HepG2 (cell line): ENCODE results near the gene AFF1. TPM values are rescaled to one million over a fixed set of nuclear protein-coding genes. Genes with fewer than 3 reads are reported as not detected.

Experiments used
- AGO2 ChIP-seq: fragments of 200-400 bp; formaldehyde crosslinking; optimal IDR thresholded peaks from 2 replicates; pipeline ENCODE3; 2017; ENCODE audit warnings: mild to moderate bottlenecking, low read depth, low read length, moderate library complexity
- ARID3A ChIP-seq: IDR thresholded peaks from 2 replicates; pipeline ENCODE4 v1.6.1; 2012; ENCODE audit warnings: low read depth, low read length, improper control_type of control experiment
- ARNT ChIP-seq: fragments of 450-650 bp; IDR thresholded peaks from 2 replicates; pipeline ENCODE4 v1.6.1; 2017
- HIC2 ChIP-seq: sonication (generic); formaldehyde crosslinking; IDR thresholded peaks from 2 replicates; pipeline ENCODE4 v1.9.0; 2022; ENCODE audit warnings: low read depth, missing genetic modification reagents
- HIVEP1 ChIP-seq: sonication (generic); formaldehyde crosslinking; IDR thresholded peaks from 2 replicates; pipeline ENCODE4 v1.4.0; 2020; ENCODE audit warnings: mild to moderate bottlenecking, missing genetic modification reagents
- HOXA7 ChIP-seq: sonication (generic); formaldehyde crosslinking; IDR thresholded peaks from 2 replicates; pipeline ENCODE4 v1.8.1; 2022; ENCODE audit warnings: mild to moderate bottlenecking, missing genetic modification reagents, moderate library complexity
- IRF9 ChIP-seq: sonication (generic); formaldehyde crosslinking; IDR thresholded peaks from 2 replicates; pipeline ENCODE4 v1.8.0; 2022; ENCODE audit warnings: missing genetic modification reagents, mild to moderate bottlenecking, borderline replicate concordance
- KDM6A ChIP-seq: IDR thresholded peaks from 2 replicates; pipeline ENCODE4 v1.6.1; 2016; ENCODE audit warnings: low read depth
- KLF11 ChIP-seq: IDR thresholded peaks from 2 replicates; pipeline ENCODE4 v1.6.1; 2016; ENCODE audit warnings: missing compliant biosample characterization
- PAX8 ChIP-seq: sonication (generic); formaldehyde crosslinking; IDR thresholded peaks from 2 replicates; pipeline ENCODE4 v1.8.0; 2022; ENCODE audit warnings: mild to moderate bottlenecking, missing genetic modification reagents, borderline replicate concordance
- SKIL ChIP-seq: sonication (generic); formaldehyde crosslinking; IDR thresholded peaks from 2 replicates; pipeline ENCODE4 v1.8.0; 2022; ENCODE audit warnings: missing genetic modification reagents, mild to moderate bottlenecking, moderate library complexity, borderline replicate concordance
- STAT6 ChIP-seq: sonication (generic); formaldehyde crosslinking; IDR thresholded peaks from 2 replicates; pipeline ENCODE4 v1.4.0; 2020; ENCODE audit warnings: missing genetic modification reagents, mild to moderate bottlenecking, borderline replicate concordance
- TARDBP ChIP-seq: sonication (generic); formaldehyde crosslinking; IDR thresholded peaks from 2 replicates; pipeline ENCODE4 v1.8.0; 2022; ENCODE audit warnings: mild to moderate bottlenecking, missing genetic modification reagents
- TIGD3 ChIP-seq: sonication (generic); formaldehyde crosslinking; IDR thresholded peaks from 2 replicates; pipeline ENCODE4 v1.5.1; 2020; ENCODE audit warnings: mild to moderate bottlenecking, missing genetic modification reagents, borderline replicate concordance
- ZNF549 ChIP-seq: sonication (generic); formaldehyde crosslinking; IDR thresholded peaks from 2 replicates; pipeline ENCODE4 v1.5.0; 2020; ENCODE audit warnings: missing genetic modification reagents
- polyA plus RNA-seq, 8 experiments: library from polyadenylated mRNA; depleted of rRNA in 3 of 8; stranded (reverse) in 7 of 8; unstranded in 1 of 8; fragments of >200 nt; fragmentation: Illumina TruSeq in 4 of 8; extraction: Trizol in 4 of 8; gene quantifications; 2 replicates each; pipeline versions ENCODE4 v1.2.1 to v1.2.3, GENCODE V29; 2011 to 2016; ENCODE audit warnings: low read depth in 4 of 8, missing spikeins in 1 of 8, mixed read lengths in 1 of 8; ENCODE audit not compliant: insufficient read depth in 1 of 8
- total RNA-seq, 5 experiments: library from RNA; depleted of rRNA; stranded (reverse); fragments of >200 nt; fragmentation: Illumina TruSeq; extraction: Trizol; gene quantifications; 2 replicates each; pipeline ENCODE4 v1.2.3, GENCODE V29; 2016; ENCODE audit warnings: low read depth in 1 of 5

Gene AFF1
- total and polyA plus RNA-seq, 2 of the 13 experiments (the other 11 are each of a cell fraction or from before 2014, with no cell fraction given) = 15.5 to 15.9 TPM

- TF ChIP-seq TIGD3 (CRISPR knock-in tag) (peak; percentile 29; the same call in 1 of the 2 replicates), HIVEP1 (CRISPR knock-in tag) (no peak), IRF9 (no peak), KLF11 (CRISPR knock-in tag) (0 out of 2 replicates have a peak, but pooled peaks have one; percentile 36), KDM6A (CRISPR knock-in tag) (peak; percentile 62), AGO2 (no peak), ZNF549 (CRISPR knock-in tag) (no peak), HIC2 (CRISPR knock-in tag) (peak; percentile 70; the same call in 1 of the 2 replicates), ARNT (no peak), SKIL (CRISPR knock-in tag) (no peak), PAX8 (CRISPR knock-in tag) (no peak), TARDBP (peak; percentile 58; the same call in 1 of the 2 replicates), STAT6 (CRISPR knock-in tag) (no peak), HOXA7 (CRISPR knock-in tag) (no peak), ARID3A (peak; percentile 92)
Measured at GRCh38 chr4:86993909-86994681, 59.3 kb downstream of the AFF1 start (continued).
